H1 (cell line): Measurements from ENCODE around the gene OSBPL9. TPM values are rescaled to one million over a fixed set of nuclear protein-coding genes. Genes with fewer than 3 reads are reported as not detected.

Experiments used
- CTCF ChIA-PET: fragments of 300-600 bp; sonication (Branson Sonifier 250); formaldehyde crosslinking; loops from one replicate; lab custom pipeline; 2021; ENCODE audit not compliant: partially characterized antibody; lab: Charles Lee
- POLR2A ChIA-PET: fragments of 300-600 bp; sonication (Branson Sonifier 250); formaldehyde crosslinking; loops from one replicate; lab custom pipeline; 2021; ENCODE audit warnings: inconsistent platforms; ENCODE audit not compliant: partially characterized antibody; lab: Charles Lee
- DNase-seq, 2 experiments: peaks; one replicate each; pipeline versions ENCODE4 v3.0.0 to v3.0.0-alpha.2; 2010 to 2022; ENCODE audit warnings: low spot score in 2 of 2, low read depth in 1 of 2, mixed read lengths in 1 of 2
- FAIRE-seq: peaks from 2 replicates; lab custom pipeline; 2011; peaks lifted over from hg19 to GRCh38; lab: Jason Lieb, UNC
- H2AFZ ChIP-seq: 2 replicates; pipeline ENCODE4 v1.8.1; 2012; ENCODE audit warnings: low read length, inconsistent platforms
- H2AK5ac ChIP-seq: 2 replicates; pipeline ENCODE4 v1.6.1; 2013; ENCODE audit warnings: low read depth, low read length
- H2BK120ac ChIP-seq: replicated peaks from 2 replicates; pipeline ENCODE3; 2013; ENCODE audit warnings: low read depth, low read length, inconsistent platforms
- H2BK12ac ChIP-seq: 2 replicates; pipeline ENCODE4 v1.6.1; 2013; ENCODE audit warnings: low read depth, low read length
- H2BK15ac ChIP-seq: 2 replicates; pipeline ENCODE4 v1.6.1; 2013; ENCODE audit warnings: low read length
- H2BK20ac ChIP-seq: 2 replicates; pipeline ENCODE4 v1.6.1; 2013; ENCODE audit warnings: low read length
- H2BK5ac ChIP-seq: 2 replicates; pipeline ENCODE4 v1.6.1; 2013; ENCODE audit warnings: low read depth, low read length
- H3K14ac ChIP-seq: 2 replicates; pipeline ENCODE4 v1.6.1; 2013; ENCODE audit warnings: inconsistent platforms; ENCODE audit not compliant: insufficient read length
- H3K18ac ChIP-seq: 2 replicates; pipeline ENCODE4 v1.6.1; 2013; ENCODE audit warnings: low read length; ENCODE audit errors: extremely low read depth
- H3K23ac ChIP-seq: 2 replicates; pipeline ENCODE4 v1.6.1; 2013; ENCODE audit warnings: inconsistent platforms; ENCODE audit not compliant: insufficient read length
- H3K23me2 ChIP-seq: 2 replicates; pipeline ENCODE4 v1.6.1; 2013; ENCODE audit warnings: low read depth, low read length
- H3K27ac ChIP-seq: 2 replicates; pipeline ENCODE4 v1.6.1; 2011; ENCODE audit warnings: low read depth, low read length, inconsistent platforms
- H3K27me3 ChIP-seq, 4 experiments: replicated peaks in 1 of 4; 1 replicate in 1 of 4; 2 replicates in 3 of 4; pipeline versions ENCODE4 v1.6.1 to v1.8.1; 2011 to 2013; ENCODE audit warnings: low read length in 3 of 4, mild to moderate bottlenecking in 3 of 4, inconsistent platforms in 2 of 4, mixed read lengths in 2 of 4, moderate library complexity in 1 of 4; ENCODE audit not compliant: control insufficient read depth in 3 of 4, insufficient read depth in 3 of 4; ENCODE audit errors: extremely low read depth in 1 of 4
- H3K36me3 ChIP-seq, 4 experiments: 2 replicates each; pipeline versions ENCODE4 v1.6.1 to v1.8.1; 2011 to 2013; ENCODE audit warnings: mild to moderate bottlenecking in 4 of 4, low read length in 3 of 4, moderate library complexity in 2 of 4, control low read depth in 1 of 4, inconsistent platforms in 1 of 4; ENCODE audit not compliant: insufficient read depth in 4 of 4, control insufficient read depth in 2 of 4
- H3K4ac ChIP-seq: replicated peaks from 2 replicates; pipeline ENCODE3; 2013; ENCODE audit warnings: low read length, low read depth, mixed read lengths, inconsistent platforms; ENCODE audit not compliant: insufficient read length
- H3K4me1 ChIP-seq, 4 experiments: replicated peaks in 1 of 4; 1 replicate in 1 of 4; 2 replicates in 3 of 4; pipeline versions ENCODE4 v1.6.1 to v1.8.1; 2011 to 2013; ENCODE audit warnings: low read length in 3 of 4, inconsistent platforms in 2 of 4, mixed read lengths in 1 of 4; ENCODE audit not compliant: insufficient read depth in 4 of 4, control insufficient read depth in 3 of 4
- H3K4me2 ChIP-seq, 2 experiments: 2 replicates each; pipeline versions ENCODE4 v1.6.1 to v1.8.1; 2011 to 2013; ENCODE audit warnings: low read depth in 2 of 2, low read length in 2 of 2, control low read depth in 1 of 2, inconsistent platforms in 1 of 2, mild to moderate bottlenecking in 1 of 2; ENCODE audit not compliant: insufficient read depth in 1 of 2
- H3K4me3 ChIP-seq, 4 experiments: fragments of 200-600, 300-600 bp in 1 of 4; sonication (generic), shearing (Covaris generic), sonication (Bioruptor Twin) in 1 of 4; 2 replicates each; pipeline versions ENCODE4 v1.5.1 to v1.8.1; 2011 to 2016; ENCODE audit warnings: low read length in 4 of 4, low read depth in 3 of 4, control low read depth in 2 of 4, inconsistent platforms in 2 of 4, mild to moderate bottlenecking in 2 of 4, mixed read lengths in 1 of 4, moderate library complexity in 1 of 4; ENCODE audit not compliant: insufficient read depth in 2 of 4; ENCODE audit errors: extremely low read depth in 1 of 4
- H3K56ac ChIP-seq: replicated peaks from 2 replicates; pipeline ENCODE3; 2013; ENCODE audit warnings: low read depth, mild to moderate bottlenecking, mixed read lengths, low read length, inconsistent platforms; ENCODE audit not compliant: insufficient read length
- H3K79me1 ChIP-seq: 2 replicates; pipeline ENCODE4 v1.6.1; 2013; ENCODE audit warnings: low read depth, low read length, control low read depth
- H3K79me2 ChIP-seq, 2 experiments: 2 replicates each; pipeline versions ENCODE4 v1.6.1 to v1.8.1; 2012 to 2013; ENCODE audit warnings: low read length in 2 of 2, mild to moderate bottlenecking in 2 of 2, inconsistent platforms in 1 of 2; ENCODE audit not compliant: insufficient read depth in 2 of 2, control insufficient read depth in 1 of 2
- H3K9ac ChIP-seq, 4 experiments: replicated peaks in 1 of 4; 1 replicate in 1 of 4; 2 replicates in 3 of 4; pipeline versions ENCODE4 v1.6.1 to v1.8.1; 2011 to 2013; ENCODE audit warnings: low read depth in 3 of 4, low read length in 3 of 4, control low read depth in 2 of 4, mild to moderate bottlenecking in 2 of 4, moderate library complexity in 2 of 4, inconsistent platforms in 1 of 4; ENCODE audit errors: extremely low read depth in 1 of 4
- H3K9me3 ChIP-seq, 2 experiments: 2 replicates each; pipeline versions ENCODE4 v1.6.1 to v1.8.1; 2012 to 2013; ENCODE audit warnings: mild to moderate bottlenecking in 2 of 2, moderate library complexity in 2 of 2, control low read depth in 1 of 2, inconsistent platforms in 1 of 2, low read depth in 1 of 2, low read length in 1 of 2, mixed read lengths in 1 of 2; ENCODE audit not compliant: insufficient read depth in 2 of 2
- H4K20me1 ChIP-seq, 2 experiments: replicated peaks in 1 of 2; 2 replicates each; pipeline versions ENCODE3 to v1.8.1; 2011 to 2013; ENCODE audit warnings: inconsistent platforms in 2 of 2, low read length in 2 of 2, mild to moderate bottlenecking in 1 of 2; ENCODE audit not compliant: insufficient read depth in 2 of 2, control insufficient read depth in 1 of 2
- H4K5ac ChIP-seq: 2 replicates; pipeline ENCODE4 v1.6.1; 2013; ENCODE audit warnings: low read length, low read depth, mixed read lengths, inconsistent platforms; ENCODE audit not compliant: insufficient read length
- H4K8ac ChIP-seq: 2 replicates; pipeline ENCODE4 v1.8.0; 2013; ENCODE audit warnings: mild to moderate bottlenecking, moderate library complexity, low read length, inconsistent platforms; ENCODE audit not compliant: insufficient read depth; ENCODE audit errors: extremely low read depth
- H4K91ac ChIP-seq: replicated peaks from 2 replicates; pipeline ENCODE3; 2013; ENCODE audit warnings: low read length, mixed read lengths, inconsistent platforms; ENCODE audit not compliant: insufficient read length
- ATF3 ChIP-seq: IDR thresholded peaks from 2 replicates; pipeline ENCODE4 v1.6.1; 2011; ENCODE audit warnings: low read depth, mild to moderate bottlenecking, low read length; ENCODE audit not compliant: insufficient read depth
- BCL11A ChIP-seq, 2 experiments: IDR thresholded peaks; one replicate each; pipeline ENCODE4 v1.6.1; 2011; ENCODE audit warnings: low read depth in 2 of 2, low read length in 2 of 2, mild to moderate bottlenecking in 2 of 2
- CBX8 ChIP-seq: fragments of 300-800, 300-1000 bp; sonication (generic); IDR thresholded peaks from 2 replicates; pipeline ENCODE4 v1.7.1; 2016; ENCODE audit warnings: low read depth, low read length, borderline replicate concordance
- GTF2F1 ChIP-seq: IDR thresholded peaks from 2 replicates; pipeline ENCODE4 v1.6.1; 2012; ENCODE audit warnings: low read depth, low read length, improper control_type of control experiment, borderline replicate concordance
- KDM1A ChIP-seq: fragments of 200-600, 300-600 bp; sonication (generic); IDR thresholded peaks from 2 replicates; pipeline ENCODE4 v1.7.1; 2016; ENCODE audit warnings: mild to moderate bottlenecking, low read length, borderline replicate concordance
- KDM4A ChIP-seq: IDR thresholded peaks from one replicate; pipeline ENCODE4 v1.7.1; 2012; ENCODE audit warnings: low read depth, mild to moderate bottlenecking, moderate library complexity, low read length, inconsistent platforms; ENCODE audit not compliant: severe bottlenecking
- KDM5A ChIP-seq: fragments of 200-600 bp; IDR thresholded peaks from 2 replicates; pipeline ENCODE4 v1.7.1; 2012; ENCODE audit warnings: mild to moderate bottlenecking, low read length, inconsistent platforms, mixed read lengths
- NANOG ChIP-seq: IDR thresholded peaks from 2 replicates; pipeline ENCODE4 v1.6.1; 2011; ENCODE audit warnings: low read length, low read depth, mild to moderate bottlenecking, inconsistent platforms; ENCODE audit not compliant: insufficient read depth, poor library complexity, severe bottlenecking
- RBBP5 ChIP-seq: IDR thresholded peaks from 2 replicates; pipeline ENCODE4 v1.7.1; 2012; ENCODE audit warnings: low read depth, mild to moderate bottlenecking, inconsistent platforms, low read length, moderate library complexity, borderline replicate concordance
- SIN3A ChIP-seq, 2 experiments: IDR thresholded peaks in 1 of 2; conservative IDR thresholded peaks in 1 of 2; 2 replicates each; pipeline ENCODE4 v1.6.1; 2011 to 2012; ENCODE audit warnings: low read length in 2 of 2, improper control_type of control experiment in 1 of 2, low read depth in 1 of 2, mild to moderate bottlenecking in 1 of 2
- SP1 ChIP-seq: IDR thresholded peaks from 2 replicates; pipeline ENCODE4 v1.6.1; 2011; ENCODE audit warnings: low read depth, low read length
- SP4 ChIP-seq: IDR thresholded peaks from 2 replicates; pipeline ENCODE4 v1.6.1; 2012; ENCODE audit warnings: low read length, inconsistent platforms
- WGBS, 2 experiments: shearing (Covaris generic) in 1 of 2; methylation state at CpG; one replicate each; pipeline versions ENCODE4 v1.1.6 to v1.1.7; 2013 to 2015; ENCODE audit warnings: low lambda C conversion rate in 2 of 2, mixed read lengths in 2 of 2, inconsistent platforms in 1 of 2, low coverage in 1 of 2, missing lambda C conversion rate in 1 of 2; ENCODE audit not compliant: insufficient replicate concordance in 2 of 2, insufficient coverage in 1 of 2, insufficient read length in 1 of 2; ENCODE audit errors: extremely low coverage in 1 of 2, missing lambda C conversion rate in 1 of 2; 5-methylcytosine and 5-hydroxymethylcytosine counted together
- polyA plus RNA-seq, 7 experiments: library from polyadenylated mRNA; depleted of rRNA in 3 of 7; stranded (reverse) in 5 of 7; unstranded in 2 of 7; fragments of >200 nt in 5 of 7; fragments of 200-250 nt in 2 of 7; gene quantifications; 1 replicate in 5 of 7; 2 replicates in 1 of 7; 4 replicates in 1 of 7; pipeline versions ENCODE4 v1.2.1 to v1.2.3, GENCODE V29; 2011 to 2013; ENCODE audit warnings: missing spikeins in 2 of 7, mixed read lengths in 2 of 7
- total RNA-seq: library from RNA; stranded (reverse); fragmentation: NEBNext Ultra II Directional; extraction: Animal tissue kit (Norgen Biotek cat#: 25700); gene quantifications from 2 replicates; pipeline ENCODE4 v1.2.1, GENCODE V29; 2021

The OSBPL9 gene
- total and polyA plus RNA-seq, 2 of the 8 experiments (the other 6 are each of a cell fraction or from before 2014, with no cell fraction given), result 58.2 to 71.6 TPM

GRCh38 chr1:51624855-51625254 is 8.0 kb downstream of the OSBPL9 start:
- WGBS, 2 experiments, result 83% methylated on average over 1 of the region's 1 CpG; no CpG with 5 or more reads in 1 of the 2 experiments
- no peak overlapping the region for H3K14ac ChIP-seq
- no peaks in the 10 kb centered on the region for H3K27me3 ChIP-seq
- H2AK5ac ChIP-seq, result no peak overlapping the region
- no peaks in the 10 kb centered on the region for H3K23me2 ChIP-seq
- no peak overlapping the region for H3K18ac ChIP-seq
- H2BK15ac ChIP-seq, result no peak overlapping the region
- no peak overlapping the region for H2AFZ ChIP-seq
- H2BK20ac ChIP-seq, result no peak overlapping the region
- FAIRE-seq, result no peak
- no peak overlapping the region for H3K4me3 ChIP-seq
- no peak overlapping the region for H4K5ac ChIP-seq
- no peak overlapping the region for H2BK5ac ChIP-seq
- H3K27ac ChIP-seq, result no peak overlapping the region
- no peak overlapping the region for H3K9ac ChIP-seq
- no peak overlapping the region for H2BK12ac ChIP-seq
- no peaks in the 10 kb centered on the region; the same call in 1 of the 2 replicates for H3K79me1 ChIP-seq
- peaks cover 0 to 5% (median 0%) of the 10 kb centered on the region in 4 experiments; a peak in 2 of 7 replicates for H3K4me1 ChIP-seq
- ChIA-PET POLR2A (interaction anchor here (0.7 kb wide), 1 partner anchor 14 kb away, joined by 3 read pairs; no protein-coding TSS in a partner anchor), CTCF (interaction anchor here (0.9 to 1.1 kb wide), 3 partner anchors 24 to 301 kb away, joined by 3 read pairs; no protein-coding TSS in a partner anchor)
- H4K20me1 ChIP-seq, result no peaks in the 10 kb centered on the region
- no peak overlapping the region for H3K56ac ChIP-seq
- no peak overlapping the region for H3K4me2 ChIP-seq
- H4K8ac ChIP-seq, result no peak overlapping the region
- no peak overlapping the region for H3K4ac ChIP-seq
- peaks cover 0 to 31% of the 10 kb centered on the region in 2 experiments; a peak in 2 of 4 replicates for H3K79me2 ChIP-seq
- H2BK120ac ChIP-seq, result no peak overlapping the region
- no peaks in the 10 kb centered on the region for H3K9me3 ChIP-seq
- no peaks in the 10 kb centered on the region for H3K36me3 ChIP-seq
- no peak overlapping the region for H4K91ac ChIP-seq
- H3K23ac ChIP-seq, result no peak overlapping the region
- DNase-seq, result no peak
- TF ChIP-seq CBX8, result no peak
- TF ChIP-seq RBBP5, result no peak
- no peak for TF ChIP-seq GTF2F1
- TF ChIP-seq SP1, result no peak
- no peak for TF ChIP-seq SP4
- TF ChIP-seq KDM5A, result no peak
- TF ChIP-seq KDM4A, result no peak
- no peak for TF ChIP-seq KDM1A
- no peak for TF ChIP-seq ATF3
- TF ChIP-seq BCL11A (IDR thresholded peaks at IDR 0.05; ENCODE audit: low read depth in 2 of 2, low read length in 2 of 2), result no peak
- TF ChIP-seq NANOG, result no peak
- TF ChIP-seq SIN3A (conservative IDR thresholded peaks at IDR 0.05 in 1 of 2, IDR thresholded peaks at IDR 0.05 in 1 of 2; ENCODE audit: low read depth in 1 of 2, low read length in 2 of 2), result no peak
